Motor neuron (in vitro differentiated cells): ENCODE results near the gene ITPR2. TPM values are rescaled to one million over a fixed set of nuclear protein-coding genes. Genes with fewer than 3 reads are reported as not detected.
"Not testable (repeated sequence)": the region's sequence is repeated elsewhere in the genome, so short reads cannot be mapped to it uniquely, and the experiment has no call there.

Experiments used
- ATAC-seq, 8 experiments: fragments of 200-7000 bp; cut with Tn5 transposase; replicated peaks in 6 of 8; 2 replicates each; pipeline ENCODE4 v1.8.0; 2021; ENCODE audit warnings: mild to moderate bottlenecking in 8 of 8, moderate library complexity in 8 of 8
- H3K27ac ChIP-seq, 2 donors: fragments of 250-450 bp; sonication (Bioruptor Pico); 2 replicates each; pipeline ENCODE4 v1.9.0; 2021; ENCODE audit warnings: antibody characterized with exemption in 2 of 2, mild to moderate bottlenecking in 2 of 2, moderate library complexity in 1 of 2
- H3K4me1 ChIP-seq, 2 donors: fragments of 250-450 bp; sonication (Bioruptor Pico); replicated peaks in 1 of 2; 2 replicates each; pipeline ENCODE4 v1.6.1; 2021; ENCODE audit warnings: antibody characterized with exemption in 2 of 2, mild to moderate bottlenecking in 2 of 2, moderate library complexity in 1 of 2
- H3K4me3 ChIP-seq, 5 donors: fragments of 250-450 bp; sonication (Bioruptor Pico); 2 replicates each; pipeline ENCODE4 v1.9.0; 2021; ENCODE audit warnings: antibody characterized with exemption in 5 of 5, mild to moderate bottlenecking in 5 of 5, moderate library complexity in 4 of 5
- WGBS, 10 experiments: fragments of 450-650 bp; shearing (Covaris generic); methylation state at CpG; one replicate each; pipeline ENCODE4 v1.0.0; 2022; 5-methylcytosine and 5-hydroxymethylcytosine counted together
- in situ Hi-C, 9 experiments: fragments of 400-800 bp; cut with MboI; loops; one replicate each; pipeline ENCODE4 v1.15.0; 2021; ENCODE audit warnings: low sequenced_read_pairs in 9 of 9, low pct_unique_long_range_greater_than_20kb in 2 of 9; ENCODE audit not compliant: unreplicated experiment in 9 of 9
- total RNA-seq, 8 experiments: library from RNA; unstranded; fragments of 300-600 nt; gene quantifications; 2 replicates each; pipeline versions ENCODE4 v1.2.3 to v1.2.4, GENCODE V29; 2022

ITPR2 gene
- total RNA-seq, 8 experiments from 2014 or later: 0.27 to 51.5 (median 11.5) TPM

GRCh38 chr12:26318661-26319068, 514.3 kb downstream of the ITPR2 start:
- ATAC-seq: peak in 7 of 8 experiments; percentile 44 to 99 (median 95)
- Histone ChIP-seq H3K4me3 (no peak overlapping the region), H3K27ac (no peak overlapping the region), H3K4me1 (peaks cover 8 to 12% of the 10 kb centered on the region in 2 donors)
- in situ Hi-C loops: no loop called here
- 0 to 100% (median 52%) methylated on average over 1 to 4 of the region's 5 CpGs; no CpG with 5 or more reads in 3 of the 10 experiments for WGBS, 10 experiments

GRCh38 chr12:26317942-26318575, 514.9 kb downstream of the ITPR2 start:
- peak in 7 of 8 experiments; percentile 17 to 75 (median 62) for ATAC-seq
- Histone ChIP-seq H3K27ac (no peak overlapping the region), H3K4me1 (peaks cover 3 to 8% of the 10 kb centered on the region in 2 donors), H3K4me3 (no peak overlapping the region)
- in situ Hi-C loops: no loop called here

- ATAC-seq: not testable (repeated sequence)
Observed at GRCh38 chr12:26314103-26314502, 518.9 kb downstream of the ITPR2 start.

GRCh38 chr12:26310489-26310888, 522.5 kb downstream of the ITPR2 start:
- H3K4me3 ChIP-seq, H3K27ac ChIP-seq, H3K4me1 ChIP-seq, in situ Hi-C loops, ATAC-seq: not testable (repeated sequence)
- 0 to 91% (median 80%) methylated on average over 2 to 6 of the region's 6 CpGs; no CpG with 5 or more reads in 3 of the 10 experiments for WGBS, 10 experiments

More at GRCh38 chr12:26314103-26314502, 518.9 kb downstream of the ITPR2 start:
- H3K4me3 ChIP-seq, H3K4me1 ChIP-seq, H3K27ac ChIP-seq, in situ Hi-C loops: not testable (repeated sequence)

GRCh38 chr12:26309634-26310033, 523.4 kb downstream of the ITPR2 start:
- H3K4me3 ChIP-seq: no peak overlapping the region
- in situ Hi-C loops: no loop called here
- no peak overlapping the region for H3K27ac ChIP-seq
- ATAC-seq: no peak
- WGBS, 10 experiments: 34 to 75% (median 58%) methylated on average over 3 to 4 of the region's 4 CpGs; no CpG with 5 or more reads in 1 of the 10 experiments
- H3K4me1 ChIP-seq: no peaks in the 10 kb centered on the region

- no peak for ATAC-seq
- H3K4me1 ChIP-seq: no peaks in the 10 kb centered on the region
- in situ Hi-C loops: no loop called here
- WGBS, 10 experiments: 0 to 100% (median 76%) methylated on average over 1 to 2 of the region's 2 CpGs
- no peak overlapping the region for H3K27ac ChIP-seq
- H3K4me3 ChIP-seq: no peak overlapping the region
Observed at GRCh38 chr12:26304273-26304672, 528.7 kb downstream of the ITPR2 start.

GRCh38 chr12:26303418-26303817, 529.6 kb downstream of the ITPR2 start:
- in situ Hi-C loops: no loop called here
- no peak for ATAC-seq
- Histone ChIP-seq H3K27ac (no peak overlapping the region), H3K4me1 (no peaks in the 10 kb centered on the region), H3K4me3 (no peak overlapping the region)
- 80 to 100% (median 100%) methylated on average over 1 of the region's 1 CpG; no CpG with 5 or more reads in 2 of the 10 experiments for WGBS, 10 experiments

- H3K27ac ChIP-seq: no peak overlapping the region
- WGBS, 10 experiments: 67 to 100% (median 89%) methylated on average over 1 to 3 of the region's 3 CpGs; no CpG with 5 or more reads in 2 of the 10 experiments
- no peak overlapping the region for H3K4me3 ChIP-seq
- no peaks in the 10 kb centered on the region for H3K4me1 ChIP-seq
- in situ Hi-C loops: no loop called here
- ATAC-seq: no peak
Observed at GRCh38 chr12:26302776-26303175, 530.2 kb downstream of the ITPR2 start.

GRCh38 chr12:26299751-26300150, 533.2 kb downstream of the ITPR2 start:
- no peak for ATAC-seq
- in situ Hi-C loops: no loop called here
- H3K4me3 ChIP-seq: no peak overlapping the region
- WGBS, 10 experiments: 60 to 86% (median 67%) methylated on average over 1 of the region's 1 CpG; no CpG with 5 or more reads in 3 of the 10 experiments
- H3K4me1 ChIP-seq: peaks cover 0 to 5% of the 10 kb centered on the region in 2 donors
- peak overlapping the region in 1 of 2 donors; percentile 41 for H3K27ac ChIP-seq

GRCh38 chr12:26298785-26299621, 534.0 kb downstream of the ITPR2 start:
- in situ Hi-C loops: no loop called here
- peak; percentile 95 to 100 (median 98) for ATAC-seq
- 23 to 100% (median 79%) methylated on average over 1 to 6 of the region's 6 CpGs for WGBS, 10 experiments
- Histone ChIP-seq H3K4me3 (no peak overlapping the region), H3K4me1 (peaks cover 0 to 5% of the 10 kb centered on the region in 2 donors), H3K27ac (peak overlapping the region in 1 of 2 donors; percentile 41)

GRCh38 chr12:26297396-26298070, 535.5 kb downstream of the ITPR2 start:
- Histone ChIP-seq H3K4me1 (peaks cover 0 to 5% of the 10 kb centered on the region in 2 donors), H3K4me3 (no peak overlapping the region), H3K27ac (no peak overlapping the region)
- in situ Hi-C loops: no loop called here
- 50 to 100% (median 91%) methylated on average over 2 to 8 of the region's 8 CpGs; no CpG with 5 or more reads in 1 of the 10 experiments for whole genome bisulfite sequencing, 10 experiments
- ATAC-seq: no peak

- Histone ChIP-seq H3K4me3 (no peak overlapping the region), H3K4me1 (peaks cover 0 to 5% of the 10 kb centered on the region in 2 donors), H3K27ac (no peak overlapping the region)
- 40 to 80% (median 56%) methylated on average over 1 to 4 of the region's 4 CpGs; no CpG with 5 or more reads in 2 of the 10 experiments for WGBS, 10 experiments
- no peak for ATAC-seq
- in situ Hi-C loops: no loop called here
Observed at GRCh38 chr12:26295001-26295400, 538.0 kb downstream of the ITPR2 start.

- H3K4me3 ChIP-seq: no peak overlapping the region
- no peak overlapping the region for H3K27ac ChIP-seq
Observed at GRCh38 chr12:26293612-26294011, 539.4 kb downstream of the ITPR2 start.

More at GRCh38 chr12:26293612-26294011, 539.4 kb downstream of the ITPR2 start:
- no peak for ATAC-seq
- in situ Hi-C loops: no loop called here
- peaks cover 0 to 5% of the 10 kb centered on the region in 2 donors for H3K4me1 ChIP-seq
- 20 to 83% (median 47%) methylated on average over 1 to 2 of the region's 2 CpGs; no CpG with 5 or more reads in 5 of the 10 experiments for WGBS, 10 experiments
